DMS153 treated with DMSO at 0.1 percent for 48 hours (cell line): ENCODE measurements around the gene SKAP1.
"Not testable (repeated sequence)": the region's sequence is repeated elsewhere in the genome, so short reads cannot be mapped to it uniquely, and the experiment has no call there.

ENCODE experiments used
- DNase-seq: peaks from one replicate; lab custom pipeline; 2025; ENCODE audit not compliant: unreplicated experiment; lab: John Stamatoyannopoulos, UW

The SKAP1 gene

DNA sequence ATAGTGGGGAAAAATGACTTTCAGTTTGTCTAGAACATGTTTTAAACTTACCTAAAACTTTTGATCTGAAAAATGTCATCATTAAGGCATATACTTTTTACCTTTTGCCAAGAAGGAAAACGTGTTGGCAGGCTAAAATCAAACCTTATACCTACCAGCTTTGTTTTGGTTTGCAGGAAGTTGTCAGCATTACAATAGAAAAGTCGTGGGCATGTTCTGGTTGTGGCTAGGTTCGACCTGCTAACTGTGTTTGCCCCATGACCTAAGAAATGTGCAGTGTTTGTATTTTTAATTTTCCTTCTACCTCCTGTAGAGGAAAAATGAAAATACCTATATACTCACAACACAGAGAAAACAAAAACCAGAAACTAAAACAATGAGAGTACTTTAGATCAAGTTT lies 13.0 kb downstream of the SKAP1 start:
- DNase-seq: no peak

DNA sequence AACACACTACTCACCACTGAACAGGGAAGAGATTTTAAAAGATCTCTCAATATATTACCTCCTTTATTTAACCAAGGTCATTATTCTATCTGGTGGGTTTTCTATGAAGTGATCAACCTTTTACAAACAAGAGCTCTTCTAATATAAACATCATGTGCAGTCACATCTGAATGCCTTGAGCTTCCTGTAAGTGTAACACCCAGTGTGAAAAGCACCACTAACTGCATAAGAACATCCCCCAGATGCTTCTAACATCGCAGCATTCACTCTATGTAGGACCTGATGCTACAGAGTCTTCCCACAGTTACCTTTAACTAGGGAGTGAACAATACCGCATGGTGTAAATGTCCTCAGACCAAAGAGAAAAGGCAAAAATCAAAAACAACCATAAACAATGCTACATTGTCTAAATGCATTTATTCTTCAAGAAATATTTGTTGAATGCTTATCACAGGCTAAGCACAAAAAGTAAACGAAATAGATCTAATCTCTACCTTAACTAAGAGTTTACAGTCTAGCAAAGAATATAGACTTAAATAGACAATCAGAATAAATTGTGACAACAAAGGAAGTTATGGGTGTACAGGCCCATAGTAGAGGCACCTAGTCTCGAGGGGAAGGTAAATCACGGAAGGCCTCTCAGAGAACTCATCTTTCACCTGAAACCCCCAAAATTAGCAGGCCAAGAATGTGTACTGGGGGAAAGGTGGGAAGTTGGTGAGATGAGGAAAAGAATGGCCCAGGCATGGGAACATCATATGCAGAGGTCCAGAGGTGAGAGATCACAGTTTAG lies 16.2 kb downstream of the SKAP1 start:
- DNase-seq: no peak

DNA sequence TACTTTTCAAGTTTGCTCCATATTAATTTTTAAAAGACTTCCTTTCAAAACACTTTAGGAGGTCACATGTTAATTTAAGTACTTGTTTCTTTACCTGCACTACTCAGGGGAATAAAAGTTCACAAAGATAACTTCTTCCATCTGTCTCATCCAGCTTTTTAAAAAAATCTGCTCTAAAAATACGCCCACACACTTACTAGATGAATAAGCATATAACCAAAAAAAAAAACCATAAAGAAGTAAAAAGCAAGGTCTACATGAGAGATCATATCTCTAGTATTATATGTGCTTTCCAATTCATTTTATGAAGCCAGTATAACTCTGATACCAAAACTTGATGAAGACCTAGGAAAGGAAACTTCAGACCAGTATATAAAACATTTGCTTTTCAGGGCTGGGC lies 17.2 kb downstream of the SKAP1 start:
- DNase-seq: no peak

DNA sequence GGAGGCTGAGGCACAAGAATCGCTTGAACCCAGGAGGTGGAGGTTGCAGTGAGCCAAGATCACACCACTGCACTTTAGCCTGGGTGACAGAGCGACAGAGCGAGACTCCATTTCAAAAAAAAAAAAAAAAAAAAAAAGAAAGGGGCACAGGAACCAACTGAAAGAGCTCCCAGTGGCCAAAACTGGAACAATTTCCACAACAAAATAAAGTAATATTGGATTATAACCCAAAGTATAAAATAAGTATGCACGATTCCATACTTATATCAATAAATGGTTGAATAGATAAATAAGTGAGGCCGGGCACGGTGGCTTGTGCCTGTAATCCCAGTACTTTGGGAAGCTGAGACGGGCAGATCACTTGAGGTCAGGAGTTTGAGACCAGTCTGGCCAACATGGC lies 19.2 kb downstream of the SKAP1 start:
- not testable (repeated sequence) for DNase-seq

DNA sequence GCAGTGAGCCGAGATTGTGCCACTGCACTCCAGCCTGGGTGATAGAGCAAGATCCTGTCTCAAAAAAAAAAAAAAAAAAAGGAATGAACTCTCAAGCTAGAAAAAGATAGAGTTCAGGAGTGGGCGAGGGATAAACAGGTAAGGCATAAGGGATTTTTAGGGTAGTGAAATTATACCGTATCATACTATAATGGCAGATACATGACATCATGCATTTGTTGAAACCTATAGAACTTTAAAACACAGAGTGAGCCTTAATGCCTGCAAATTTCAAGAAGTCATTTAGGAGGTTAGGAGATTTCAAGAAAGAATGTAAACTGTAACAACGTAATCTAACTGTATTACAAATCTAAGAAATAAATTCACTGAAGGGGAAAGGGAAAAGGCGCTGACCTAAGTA lies 20.4 kb downstream of the SKAP1 start:
- DNase-seq: no peak

DNA sequence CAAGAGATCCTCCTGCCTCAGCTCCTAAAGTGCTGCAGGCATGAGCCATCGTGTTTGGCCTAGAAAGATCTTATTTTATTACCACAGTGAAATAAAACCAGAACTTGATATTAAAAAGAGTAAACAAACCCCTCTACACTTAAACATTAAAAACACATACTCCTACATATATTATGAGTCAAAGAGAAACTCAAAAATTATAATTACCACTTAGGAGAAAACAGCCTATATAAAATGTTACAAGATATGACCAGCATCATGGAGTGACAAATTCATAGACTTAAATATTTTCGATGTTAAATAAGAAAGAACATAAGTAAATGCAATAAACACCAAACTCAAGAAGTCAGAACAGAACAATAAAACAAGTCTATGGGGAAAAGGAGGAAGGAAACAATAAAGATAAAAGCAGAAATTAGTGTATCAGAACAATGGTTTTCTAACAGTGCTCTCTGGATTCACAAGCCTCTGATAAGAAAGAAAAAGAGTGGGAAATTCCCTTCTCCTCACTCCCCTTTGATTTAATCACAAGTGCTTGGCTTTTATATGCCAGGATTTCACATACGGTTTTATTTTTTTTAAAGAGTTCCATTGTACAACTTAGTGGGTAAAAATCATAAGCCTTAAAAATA lies 23.0 kb downstream of the SKAP1 start:
- DNase-seq: no peak

DNA sequence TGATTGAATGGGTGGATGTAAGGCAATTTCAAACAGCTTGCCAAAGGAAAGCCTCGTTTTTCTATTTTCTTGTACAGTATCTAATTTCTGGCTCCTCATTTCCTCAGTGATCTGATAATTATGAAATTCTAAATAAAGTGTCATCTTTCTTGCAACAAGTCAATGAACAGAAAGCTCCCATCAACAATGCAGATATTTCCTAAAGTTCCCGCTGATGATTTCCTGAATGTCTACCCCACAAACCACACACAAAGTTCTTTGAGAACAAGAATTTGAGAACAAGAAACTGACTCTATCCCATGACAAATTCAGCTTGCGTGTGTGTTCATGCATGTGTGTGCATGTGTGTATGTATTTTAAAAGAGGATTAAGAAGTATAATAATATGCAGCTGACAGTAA lies 35.2 kb downstream of the SKAP1 start:
- DNase-seq: no peak

DNA sequence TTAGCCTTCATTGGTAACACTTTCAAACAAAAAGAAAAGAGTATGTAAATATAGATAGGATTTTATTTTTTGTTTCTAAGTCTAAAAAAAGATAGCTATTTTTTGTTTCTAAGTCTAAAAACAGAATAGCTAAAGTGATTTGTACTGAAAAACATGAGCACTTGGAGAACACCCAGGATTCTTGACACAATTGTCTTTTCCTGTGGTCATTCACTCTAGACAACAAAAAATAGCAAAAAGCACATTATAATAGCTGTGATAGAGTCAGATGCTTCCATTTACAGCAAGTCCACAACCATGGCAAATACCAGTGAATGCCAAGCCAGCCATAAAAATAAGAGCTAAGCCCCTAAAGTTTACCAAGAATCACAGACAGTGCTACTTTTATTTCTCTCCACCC lies 36.7 kb downstream of the SKAP1 start:
- no peak for DNase-seq

DNA sequence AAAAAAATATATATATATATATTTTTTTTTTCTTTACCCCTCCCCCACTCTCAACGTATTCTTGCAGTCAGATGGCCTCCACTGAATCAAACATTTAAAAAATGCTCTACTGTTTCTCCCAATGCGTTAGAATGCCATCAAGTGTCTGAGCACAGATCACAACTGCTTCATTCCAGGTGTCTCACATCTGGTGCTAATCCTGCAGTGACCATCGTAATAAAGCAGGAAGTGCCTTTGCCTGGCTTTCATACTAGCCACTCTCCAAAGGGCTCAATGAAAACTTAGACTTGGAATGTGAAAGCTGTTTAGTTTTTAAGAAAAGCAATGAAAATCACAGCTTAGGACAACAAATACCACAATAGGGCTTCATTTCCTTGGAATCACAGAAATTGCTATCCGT lies 37.2 kb downstream of the SKAP1 start:
- no peak for DNase-seq

DNA sequence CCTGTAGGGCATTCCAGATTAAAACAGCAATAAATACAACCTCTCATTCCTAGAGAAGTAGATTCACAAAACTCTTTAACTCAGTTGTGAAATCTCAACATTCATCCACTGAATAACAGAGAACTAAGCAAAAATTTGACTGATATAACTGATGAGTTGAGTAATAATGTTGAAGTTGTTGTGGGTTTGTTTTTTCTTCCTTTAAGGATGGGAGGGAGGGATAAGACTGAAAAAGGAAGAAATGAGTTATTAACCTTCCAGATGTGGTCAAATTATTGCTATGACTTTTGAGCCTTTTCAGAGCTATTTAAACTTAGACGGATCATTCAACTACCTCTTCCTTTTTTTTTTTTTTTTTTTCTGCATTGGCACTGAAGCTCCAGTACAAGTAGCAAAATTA lies 38.6 kb downstream of the SKAP1 start:
- no peak for DNase-seq

DNA sequence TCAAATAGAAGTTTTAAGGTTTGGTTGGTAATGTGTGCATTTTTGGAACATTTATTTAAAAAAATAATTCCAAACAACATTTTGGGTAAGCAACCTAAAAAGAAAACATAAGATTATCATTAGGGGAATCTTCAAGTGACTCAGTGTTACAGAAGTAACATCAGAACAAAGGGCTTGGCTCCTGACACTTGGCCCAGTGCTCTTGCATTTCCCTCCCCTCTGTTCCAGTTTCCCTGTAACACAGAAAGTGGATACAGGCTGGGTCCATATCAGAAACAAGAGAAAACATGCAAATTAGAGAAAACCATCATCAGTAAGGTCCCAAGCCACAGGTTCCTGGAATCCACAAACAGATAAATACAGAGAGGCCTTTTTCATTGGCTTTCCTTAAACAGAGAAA lies 40.1 kb downstream of the SKAP1 start:
- no peak for DNase-seq

DNA sequence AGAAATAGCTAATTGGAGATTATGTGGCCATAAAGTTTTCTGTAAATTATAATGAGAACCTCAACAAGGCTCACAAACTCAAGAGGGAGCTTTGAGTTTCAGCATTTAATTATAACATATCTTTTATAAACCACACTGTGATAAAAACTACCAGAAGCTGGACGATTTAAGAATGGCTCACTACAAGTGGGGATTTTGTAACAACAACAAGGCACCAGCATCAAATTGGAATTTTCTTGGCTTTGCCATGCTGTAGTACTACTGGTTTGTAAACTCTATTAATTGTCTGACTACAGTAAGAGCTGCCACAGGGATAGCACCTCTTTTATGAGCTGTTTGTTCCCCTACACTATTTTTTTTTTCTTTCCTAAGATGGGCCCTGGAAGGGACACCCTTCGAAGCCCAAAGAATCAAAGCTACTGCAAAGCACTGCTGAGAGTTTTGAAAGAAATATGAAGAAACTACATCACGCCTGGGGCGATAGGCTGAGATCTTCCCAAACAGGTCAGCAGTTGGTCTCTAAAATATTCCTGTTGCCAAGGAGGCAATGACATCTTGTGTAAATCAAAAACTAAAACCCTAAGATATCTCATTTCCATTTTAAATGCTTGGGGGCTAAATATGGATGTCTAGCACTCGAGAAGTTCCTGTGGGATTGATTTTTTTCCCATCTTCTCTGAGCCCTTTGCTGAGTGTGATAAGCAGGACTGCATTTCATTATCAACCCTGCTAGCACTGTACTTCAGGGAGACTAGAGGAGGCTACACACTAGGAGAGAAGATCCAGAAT lies 40.9 kb downstream of the SKAP1 start:
- DNase-seq: no peak

DNA sequence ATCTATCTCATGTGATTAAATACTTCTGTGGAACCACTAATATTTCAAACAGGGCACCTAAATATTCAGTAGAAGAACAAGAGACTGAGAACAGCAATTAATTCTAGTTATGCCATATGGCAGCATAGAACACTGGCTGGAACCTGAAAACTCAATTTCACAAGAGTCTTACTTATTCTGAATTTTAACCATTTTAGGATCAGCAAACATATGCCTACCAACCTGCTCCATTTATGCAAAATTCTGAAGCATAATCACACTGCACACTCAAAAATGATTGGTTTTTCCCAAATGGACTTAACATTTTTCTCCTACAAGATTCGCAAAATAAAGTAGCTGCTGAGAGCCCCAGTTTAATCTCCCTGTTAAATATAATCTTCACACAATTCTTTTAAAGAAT lies 43.2 kb downstream of the SKAP1 start:
- no peak for DNase-seq

DNA sequence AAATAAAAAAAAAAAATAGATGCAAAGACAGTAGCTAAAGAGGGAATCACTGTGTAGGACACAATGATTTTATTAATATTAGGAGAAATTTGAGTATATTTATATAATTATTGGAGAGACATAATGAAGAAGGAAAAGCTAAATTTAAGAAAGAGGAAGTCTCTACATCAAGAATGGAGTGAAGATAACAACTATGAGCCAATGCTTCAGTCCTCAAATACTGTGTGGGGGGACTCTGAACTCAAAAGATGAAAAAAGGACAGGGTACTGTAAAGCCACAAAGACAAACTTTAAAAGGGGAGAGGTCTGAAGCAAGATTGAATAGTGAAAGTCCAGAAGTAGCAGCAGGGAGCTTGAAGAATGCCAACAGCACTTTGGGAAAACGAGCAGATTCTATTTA lies 44.7 kb downstream of the SKAP1 start:
- DNase-seq: no peak

DNA sequence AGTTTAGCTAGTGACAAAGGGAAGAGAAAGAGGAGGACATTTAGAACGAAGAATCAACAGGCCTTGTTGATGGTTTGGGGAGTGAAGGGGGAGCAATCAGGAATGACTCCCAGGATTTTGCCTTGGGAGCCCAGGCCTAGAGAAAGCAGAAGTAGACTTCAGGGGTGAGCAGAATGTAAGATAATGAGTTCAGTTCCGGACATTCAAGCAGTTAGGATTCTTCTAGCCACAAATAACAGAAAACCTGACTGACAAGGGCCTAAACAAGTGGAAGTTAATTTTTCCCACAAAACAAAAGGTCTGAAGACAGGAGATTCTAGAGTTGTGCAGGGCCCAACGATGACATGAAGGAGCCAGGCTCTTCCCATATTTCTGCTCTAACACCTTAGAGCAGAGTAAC lies 45.9 kb downstream of the SKAP1 start:
- DNase-seq: no peak

DNA sequence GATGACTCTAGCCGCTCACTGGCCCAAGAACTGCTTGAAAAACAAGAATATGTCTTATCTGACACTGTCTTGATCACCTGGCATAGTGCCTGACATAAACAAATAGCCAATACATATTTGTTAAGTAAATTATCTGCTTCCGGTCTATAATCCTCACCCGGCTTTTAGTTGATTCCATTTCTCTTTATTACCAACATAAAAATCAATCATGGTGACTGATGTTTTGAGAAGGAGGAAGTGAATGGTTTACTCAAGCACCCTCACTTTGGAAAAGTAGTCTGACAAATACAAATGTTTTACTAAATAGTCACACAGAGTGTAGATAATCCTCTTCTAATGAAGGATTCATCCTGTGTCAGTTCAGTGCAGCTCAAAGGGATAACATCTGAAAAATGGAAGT lies 47.0 kb downstream of the SKAP1 start:
- DNase-seq: peak; percentile 55

DNA sequence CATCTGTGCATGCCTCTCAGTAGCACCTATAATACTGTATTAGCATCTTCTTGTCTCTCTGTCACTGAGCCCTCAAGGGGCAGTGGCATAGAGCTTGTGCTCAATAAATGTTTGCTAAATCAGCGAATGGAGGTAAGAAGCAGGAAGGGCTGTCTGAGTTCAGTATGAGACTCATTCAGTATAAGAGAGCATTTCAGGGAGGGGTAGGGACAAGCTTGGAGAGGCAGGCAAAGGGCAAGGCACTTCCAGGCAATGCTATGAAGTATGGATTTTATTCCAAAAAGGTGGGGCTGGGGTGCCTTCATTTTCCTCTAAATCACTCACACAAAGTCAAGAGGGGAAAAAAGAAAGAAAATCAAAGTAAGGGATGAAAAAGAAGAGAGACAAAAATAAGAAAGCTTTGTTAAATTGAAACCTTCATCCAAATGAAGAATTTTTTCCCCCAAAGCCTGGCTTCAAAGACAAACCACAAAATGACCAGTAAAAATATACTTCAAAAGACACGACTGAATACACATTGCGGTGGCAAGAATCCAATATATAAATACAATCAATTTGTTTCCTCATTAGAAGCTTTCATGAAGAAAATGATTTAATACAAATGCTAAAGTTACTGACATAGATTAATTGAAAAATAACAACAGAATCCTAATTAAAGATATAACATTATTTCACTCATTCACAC lies 51.2 kb downstream of the SKAP1 start:
- DNase-seq: no peak

DNA sequence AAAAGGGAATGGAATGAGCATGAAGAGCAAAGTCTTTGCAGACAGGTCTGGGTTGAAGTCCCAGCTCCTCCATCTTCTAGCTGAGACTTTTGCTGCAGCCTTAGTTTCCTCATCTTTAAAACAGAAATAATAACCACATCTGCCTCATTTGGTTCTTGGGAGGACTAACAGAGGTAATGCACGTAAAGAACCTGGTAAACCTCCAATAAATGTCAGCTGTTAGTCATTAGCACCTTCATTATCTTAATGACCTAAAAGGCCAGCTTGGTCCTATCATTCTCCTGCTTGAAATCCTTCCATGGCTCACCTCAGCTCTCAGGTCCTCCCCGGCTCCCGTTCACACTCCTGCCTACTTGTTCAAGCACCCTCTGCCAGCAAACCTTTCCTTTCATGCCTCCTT lies 51.8 kb downstream of the SKAP1 start:
- DNase-seq: no peak

DNA sequence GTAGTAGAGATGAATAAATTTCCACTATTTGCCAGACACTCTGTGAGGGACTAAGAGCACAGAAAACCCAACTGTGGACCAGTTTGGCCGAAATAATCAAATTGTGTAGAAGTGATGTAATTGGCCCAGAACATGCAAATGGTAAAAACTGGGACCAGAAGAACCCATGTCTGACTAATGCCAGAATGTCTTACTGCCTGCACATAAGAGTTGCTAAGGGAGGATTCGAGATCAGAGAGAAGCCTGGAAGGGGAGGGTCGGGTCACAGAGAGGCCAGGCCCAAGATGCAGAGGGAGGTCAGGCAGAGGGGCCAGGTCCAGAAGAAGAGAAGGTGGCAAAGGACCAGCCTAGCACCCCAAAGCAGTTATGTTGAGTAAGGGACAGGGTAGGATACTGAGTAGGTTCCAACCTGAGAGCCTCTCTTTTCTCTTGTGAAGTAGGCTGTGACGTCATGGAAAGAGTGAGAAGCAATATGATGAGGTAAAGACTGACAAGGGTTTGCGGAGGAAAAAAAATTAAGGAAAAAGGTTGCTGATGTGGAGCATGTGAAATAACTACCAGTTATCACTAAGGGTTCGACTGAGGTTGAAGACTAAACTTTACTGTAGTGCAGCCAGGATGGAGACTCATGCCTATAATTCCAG lies 53.2 kb downstream of the SKAP1 start:
- DNase-seq: no peak

DNA sequence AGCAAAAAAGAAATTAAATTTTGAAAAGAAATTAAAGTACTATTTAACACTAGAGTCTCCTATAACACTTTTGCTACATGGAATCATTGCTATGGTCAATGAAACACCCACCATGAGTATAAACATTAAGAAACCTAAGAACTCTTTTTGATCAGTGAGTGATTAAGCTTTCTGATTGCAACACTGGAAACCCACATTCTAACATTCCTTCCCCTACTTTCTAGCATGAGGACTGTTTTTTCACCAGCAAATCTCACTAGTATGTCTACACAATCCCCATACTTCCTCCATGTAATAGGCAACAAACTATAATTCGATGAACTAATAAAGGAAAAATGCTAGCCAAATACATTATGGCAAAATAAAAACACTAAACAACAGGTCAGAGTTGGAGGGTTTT lies 54.7 kb downstream of the SKAP1 start:
- no peak for DNase-seq

DNA sequence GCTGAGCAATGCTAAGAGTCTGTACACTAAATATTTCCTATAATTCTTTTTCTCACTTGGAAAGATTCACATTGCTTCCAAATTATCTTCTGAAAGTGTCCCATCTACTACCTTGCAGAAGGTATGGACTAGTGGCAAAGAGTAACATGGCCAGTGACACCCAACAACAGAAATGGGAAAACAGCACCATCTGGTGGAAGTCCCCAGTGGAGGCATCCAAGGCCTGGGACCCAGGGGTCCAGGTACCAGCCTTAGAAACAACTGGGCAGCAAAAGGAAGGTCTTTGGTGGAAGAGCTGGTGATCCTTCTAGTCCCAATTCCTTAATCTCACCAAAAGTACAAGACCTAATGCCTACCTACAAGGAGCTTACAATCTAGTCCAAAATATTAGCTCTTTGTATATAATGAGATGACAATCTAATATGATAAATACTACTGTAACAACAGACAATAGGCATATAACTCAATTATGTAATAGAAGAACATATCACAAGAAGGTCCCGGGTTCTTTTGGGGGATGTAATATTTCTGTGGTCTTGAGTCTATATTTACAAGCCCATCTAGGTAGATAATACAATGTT lies 55.3 kb downstream of the SKAP1 start:
- DNase-seq: no peak
